IMR-90 (cell line): Measurements from ENCODE around the gene ACLY. TPM values are rescaled to one million over a fixed set of nuclear protein-coding genes. Genes with fewer than 3 reads are reported as not detected.
A peak's percentile ranks its signal among the peaks of the same experiment; 100 is the strongest.

Experiments used
- ATAC-seq: fragments of 200-7000 bp; cut with Tn5 transposase; 2 replicates; pipeline ENCODE4 v1.9.1; 2020; ENCODE audit warnings: low read depth, mild to moderate bottlenecking, moderate library complexity
- BruUV-seq: library from RNA; stranded (reverse); fragments of 400-500 nt; replicated peaks from 2 replicates; lab custom pipeline; 2021; lab: Mats Ljungman, UMichigan
- CTCF ChIA-PET: fragments of 300-600 bp; formaldehyde crosslinking; extraction: SDS; loops from one replicate; lab custom pipeline; 2021; ENCODE audit warnings: antibody characterized with exemption; lab: Yijun Ruan, JAX
- POLR2A ChIA-PET: fragments of 300-600 bp; sonication (Branson Sonifier 250); formaldehyde crosslinking; loops from one replicate; lab custom pipeline; 2022; ENCODE audit warnings: antibody characterized with exemption; ENCODE audit not compliant: unreplicated experiment; lab: Charles Lee
- DNase-seq: peaks from one replicate; pipeline ENCODE4 v3.0.0; 2013
- H2AFZ ChIP-seq: replicated peaks from 2 replicates; pipeline ENCODE3; 2013; ENCODE audit warnings: low read length, mild to moderate bottlenecking; ENCODE audit not compliant: poor library complexity
- H2AK5ac ChIP-seq: 2 replicates; pipeline ENCODE4 v1.6.1; 2013; ENCODE audit warnings: low read depth, low read length, inconsistent platforms
- H2AK9ac ChIP-seq: replicated peaks from 2 replicates; pipeline ENCODE3; 2013; ENCODE audit warnings: mild to moderate bottlenecking, low read depth, low read length, moderate library complexity; ENCODE audit not compliant: poor library complexity
- H2BK120ac ChIP-seq: 2 replicates; pipeline ENCODE4 v1.6.1; 2013; ENCODE audit warnings: low read depth, low read length, inconsistent platforms
- H2BK15ac ChIP-seq: 3 replicates; pipeline ENCODE4 v1.6.1; 2013; ENCODE audit warnings: low read depth, low read length, inconsistent platforms
- H2BK20ac ChIP-seq: 2 replicates; pipeline ENCODE4 v1.6.1; 2013; ENCODE audit warnings: low read depth, mild to moderate bottlenecking, inconsistent platforms, low read length, moderate library complexity
- H2BK5ac ChIP-seq: 2 replicates; pipeline ENCODE4 v1.6.1; 2013; ENCODE audit warnings: mild to moderate bottlenecking, low read depth, low read length, inconsistent platforms; ENCODE audit not compliant: poor library complexity, severe bottlenecking
- H3K14ac ChIP-seq: replicated peaks from 2 replicates; pipeline ENCODE4 v1.6.1; 2013; ENCODE audit warnings: low read depth, low read length, inconsistent platforms
- H3K18ac ChIP-seq: 2 replicates; pipeline ENCODE4 v1.6.1; 2013; ENCODE audit warnings: low read depth, low read length, control low read depth
- H3K23ac ChIP-seq: 2 replicates; pipeline ENCODE4 v1.6.1; 2013; ENCODE audit warnings: low read depth, low read length, inconsistent platforms
- H3K27ac ChIP-seq: 2 replicates; pipeline ENCODE4 v1.5.1; 2013; ENCODE audit warnings: mild to moderate bottlenecking, control low read depth, low read length; ENCODE audit not compliant: insufficient read depth
- H3K27me3 ChIP-seq: 2 replicates; pipeline ENCODE4 v1.6.1; 2013; ENCODE audit warnings: low read length; ENCODE audit not compliant: control insufficient read depth, insufficient read depth
- H3K36me3 ChIP-seq: 2 replicates; pipeline ENCODE4 v1.6.1; 2013; ENCODE audit warnings: low read length, mixed read lengths; ENCODE audit not compliant: control insufficient read depth, insufficient read depth
- H3K4ac ChIP-seq: 2 replicates; pipeline ENCODE4 v1.6.1; 2013; ENCODE audit warnings: low read depth, low read length, inconsistent platforms
- H3K4me1 ChIP-seq: 2 replicates; pipeline ENCODE4 v1.6.1; 2013; ENCODE audit warnings: low read length, mixed read lengths; ENCODE audit not compliant: control insufficient read depth, insufficient read depth
- H3K4me2 ChIP-seq: 2 replicates; pipeline ENCODE4 v1.6.1; 2013; ENCODE audit warnings: low read depth, mild to moderate bottlenecking, control low read depth, low read length, moderate library complexity
- H3K4me3 ChIP-seq: 2 replicates; pipeline ENCODE4 v1.5.1; 2013; ENCODE audit warnings: low read depth, mild to moderate bottlenecking, control low read depth, low read length, moderate library complexity; ENCODE audit not compliant: insufficient read depth
- H3K56ac ChIP-seq: 2 replicates; pipeline ENCODE4 v1.6.1; 2013; ENCODE audit warnings: low read length, inconsistent platforms; ENCODE audit not compliant: insufficient read depth; ENCODE audit errors: extremely low read depth
- H3K79me1 ChIP-seq, 2 experiments: 2 replicates each; pipeline ENCODE4 v1.6.1; 2013; ENCODE audit warnings: low read length in 2 of 2, inconsistent platforms in 1 of 2, low read depth in 1 of 2
- H3K9ac ChIP-seq: 2 replicates; pipeline ENCODE4 v1.6.1; 2013; ENCODE audit warnings: low read depth, low read length, control low read depth
- H3K9me1 ChIP-seq: 2 replicates; pipeline ENCODE4 v1.6.1; 2013; ENCODE audit warnings: low read length, inconsistent platforms; ENCODE audit not compliant: insufficient read depth
- H3K9me3 ChIP-seq: 2 replicates; pipeline ENCODE4 v1.6.1; 2013; ENCODE audit warnings: low read length; ENCODE audit not compliant: control insufficient read depth, insufficient read depth
- H4K20me1 ChIP-seq: 2 replicates; pipeline ENCODE4 v1.6.1; 2013; ENCODE audit warnings: low read length, inconsistent platforms; ENCODE audit not compliant: insufficient read depth
- H4K5ac ChIP-seq: 2 replicates; pipeline ENCODE4 v1.6.1; 2013; ENCODE audit warnings: mild to moderate bottlenecking, low read depth, low read length, control low read depth
- H4K8ac ChIP-seq, 2 experiments: 2 replicates each; pipeline ENCODE4 v1.6.1; 2013; ENCODE audit warnings: low read depth in 2 of 2, low read length in 2 of 2, control low read depth in 1 of 2, inconsistent platforms in 1 of 2
- H4K91ac ChIP-seq: 2 replicates; pipeline ENCODE4 v1.6.1; 2013; ENCODE audit warnings: low read depth, low read length, inconsistent platforms; ENCODE audit not compliant: insufficient read depth
- BHLHE40 ChIP-seq: fragments of 150-350 bp; IDR thresholded peaks from 2 replicates; pipeline ENCODE4 v1.6.1; 2016; ENCODE audit warnings: mild to moderate bottlenecking, low read depth, low read length
- CEBPB ChIP-seq: IDR thresholded peaks from 2 replicates; pipeline ENCODE4 v1.6.1; 2012; ENCODE audit warnings: low read depth, low read length, improper control_type of control experiment
- CHD1 ChIP-seq: IDR thresholded peaks from 2 replicates; pipeline ENCODE4 v1.6.1; 2012; ENCODE audit warnings: low read depth, low read length, improper control_type of control experiment
- CTCF ChIP-seq: conservative IDR thresholded peaks from 2 replicates; pipeline ENCODE4 v1.5.1; 2012; ENCODE audit warnings: mild to moderate bottlenecking, low read depth, low read length, improper control_type of control experiment
- FOS ChIP-seq: fragments of 150-350 bp; IDR thresholded peaks from 2 replicates; pipeline ENCODE4 v1.6.1; 2016; ENCODE audit warnings: low read depth, low read length
- MAFK ChIP-seq: IDR thresholded peaks from 2 replicates; pipeline ENCODE4 v1.6.1; 2012; ENCODE audit warnings: low read depth, low read length, improper control_type of control experiment
- MAZ ChIP-seq: IDR thresholded peaks from 2 replicates; pipeline ENCODE4 v1.6.1; 2012; ENCODE audit warnings: low read depth, mild to moderate bottlenecking, low read length, improper control_type of control experiment, moderate library complexity, borderline replicate concordance
- MXI1 ChIP-seq: IDR thresholded peaks from 2 replicates; pipeline ENCODE4 v1.6.1; 2012; ENCODE audit warnings: low read depth, mild to moderate bottlenecking, low read length, moderate library complexity, borderline replicate concordance
- NFE2L2 ChIP-seq: fragments of 150-350 bp; IDR thresholded peaks from 2 replicates; pipeline ENCODE4 v1.6.1; 2016; ENCODE audit warnings: low read depth, mild to moderate bottlenecking, low read length
- POLR2A ChIP-seq: IDR thresholded peaks from 2 replicates; pipeline ENCODE4 v1.6.1; 2012; ENCODE audit warnings: mild to moderate bottlenecking, low read depth, low read length
- RAD21 ChIP-seq: IDR thresholded peaks from 2 replicates; pipeline ENCODE4 v1.6.1; 2012; ENCODE audit warnings: low read length, improper control_type of control experiment
- RCOR1 ChIP-seq: IDR thresholded peaks from 2 replicates; pipeline ENCODE4 v1.6.1; 2012; ENCODE audit warnings: mild to moderate bottlenecking, low read length, improper control_type of control experiment; ENCODE audit not compliant: insufficient replicate concordance
- RFX5 ChIP-seq: IDR thresholded peaks from 2 replicates; pipeline ENCODE4 v1.8.0; 2012; ENCODE audit warnings: low read depth, mild to moderate bottlenecking, low read length, moderate library complexity
- SMC3 ChIP-seq: fragments of 150-350 bp; IDR thresholded peaks from 2 replicates; pipeline ENCODE4 v1.6.1; 2016; ENCODE audit warnings: low read depth, mild to moderate bottlenecking, antibody characterized with exemption, low read length, moderate library complexity
- USF2 ChIP-seq: fragments of 150-350 bp; IDR thresholded peaks from 2 replicates; pipeline ENCODE4 v1.6.1; 2017; ENCODE audit warnings: mild to moderate bottlenecking, antibody characterized with exemption, low read length, low read depth
- WGBS, 2 experiments: methylation state at CpG; one replicate each; pipeline versions ENCODE4 v1.1.5 to v1.1.7; 2013; ENCODE audit warnings: missing lambda C conversion rate in 2 of 2; ENCODE audit not compliant: insufficient read length in 1 of 2; ENCODE audit errors: extremely low coverage in 2 of 2; 5-methylcytosine and 5-hydroxymethylcytosine counted together
- dilution Hi-C: fragments of 300-500 bp; cut with HindIII; formaldehyde crosslinking; loops from one replicate; pipeline ENCODE4 v1.14.3; 2018; ENCODE audit warnings: low sequenced_read_pairs; ENCODE audit not compliant: unreplicated experiment
- in situ Hi-C: fragments of 300-500 bp; cut with MboI; formaldehyde crosslinking; loops from 3 replicates; pipeline ENCODE4 v1.14.3; 2019; ENCODE audit warnings: low sequenced_read_pairs, inconsistent platforms, mixed read lengths
- intact Hi-C: fragments of 100-400 bp; cut with micrococcal nuclease; formaldehyde crosslinking; loops from 2 replicates; pipeline ENCODE4 v1.10.0; 2022
- polyA plus RNA-seq, 3 experiments: library from polyadenylated mRNA; depleted of rRNA; stranded (reverse); fragments of >200 nt; gene quantifications; 2 replicates each; pipeline ENCODE4 v1.2.3, GENCODE V29; 2012; ENCODE audit warnings: low replicate concordance in 1 of 3
- total RNA-seq: library from RNA; depleted of rRNA; stranded (reverse); fragments of >200 nt; gene quantifications from 2 replicates; pipeline ENCODE4 v1.2.3, GENCODE V29; 2012

Gene ACLY
- total and polyA plus RNA-seq, 2 of the 4 experiments (the other 2 are of a cell fraction) = 167 to 230 TPM

GRCh38 chr17:41910701-41911391 lies 7.9 kb downstream of the ACLY start:
- H3K79me1 ChIP-seq = peaks cover 52 to 93% of the 10 kb centered on the region in 2 experiments
- peak overlapping the region; percentile 76; the same call in 1 of the 2 replicates for H3K23ac ChIP-seq
- H3K27me3 ChIP-seq = no peaks in the 10 kb centered on the region
- peak overlapping the region; percentile 87 for H3K14ac ChIP-seq
- peak overlapping the region; percentile 92 for H3K27ac ChIP-seq
- H2BK15ac ChIP-seq = peak overlapping the region; percentile 62; the same call in 2 of the 3 replicates
- DNase-seq (peak; percentile 99), ATAC-seq (peak; percentile 83)
- WGBS, 2 experiments = 3% methylated on average over 7 of the region's 13 CpGs; no CpG with 5 or more reads in 1 of the 2 experiments
- peak overlapping the region; percentile 87 for H4K91ac ChIP-seq
- TF ChIP-seq MAZ (peak; percentile 80; the same call in 1 of the 2 replicates), USF2 (no peak), RCOR1 (no peak), POLR2A (peak; percentile 63; the same call in 1 of the 2 replicates), NFE2L2 (peak; percentile 70; the same call in 1 of the 2 replicates), SMC3 (peak; percentile 12; the same call in 1 of the 2 replicates), FOS (peak; percentile 95), MXI1 (peak; percentile 54; the same call in 1 of the 2 replicates), CHD1 (no peak), RFX5 (no peak), RAD21 (no peak), CTCF (peak; percentile 13; the same call in 1 of the 2 replicates), CEBPB (0 out of 2 replicates have a peak, but pooled peaks have one; percentile 15), MAFK (peak; percentile 76), BHLHE40 (no peak)
- peak overlapping the region; percentile 62 for H4K5ac ChIP-seq
- H2AK9ac ChIP-seq = peak overlapping the region; percentile 82
- no peaks in the 10 kb centered on the region for H3K9me3 ChIP-seq
- peaks cover 69% of the 10 kb centered on the region for H4K20me1 ChIP-seq
- peak overlapping the region; percentile 98 for H2BK5ac ChIP-seq
- peak overlapping the region; percentile 96 for H2AK5ac ChIP-seq
- ChIA-PET POLR2A (no interaction called here), CTCF (no interaction called here)
- peaks cover 62% of the 10 kb centered on the region for H3K36me3 ChIP-seq
- dilution Hi-C loops (no loop called here), in situ Hi-C loops (no loop called here), intact Hi-C loops (loop anchor here (1.0 kb wide), 1 partner anchor 8 kb away; no protein-coding TSS in a partner anchor)
- peak overlapping the region; percentile 86 for H2BK20ac ChIP-seq
- H3K4me3 ChIP-seq = no peak overlapping the region
- H2BK120ac ChIP-seq = peak overlapping the region; percentile 87
- H3K18ac ChIP-seq = peak overlapping the region; percentile 58
- H3K56ac ChIP-seq = peak overlapping the region; percentile 68; the same call in 1 of the 2 replicates
- no TSS peak for BruUV-seq
- H2AFZ ChIP-seq = peak overlapping the region; percentile 62
- peaks cover 47% of the 10 kb centered on the region for H3K4me1 ChIP-seq
- H3K4ac ChIP-seq = peak overlapping the region; percentile 92
- peaks cover 64% of the 10 kb centered on the region for H3K9me1 ChIP-seq
- peak overlapping the region; percentile 49 for H3K9ac ChIP-seq
- peak overlapping the region; percentile 35 for H3K4me2 ChIP-seq
- peak overlapping the region; percentile 84 to 86 for H4K8ac ChIP-seq
